ENCODE measurements around the gene OTUD5. TPM values are rescaled to one million over a fixed set of nuclear protein-coding genes. Genes with fewer than 3 reads are reported as not detected.

OTUD5 gene
- total RNA-seq, 1 donor from 2014 or later, result 16.2 TPM

- Histone ChIP-seq H3K36me3 (ENCODE audit: control insufficient read depth in 3 of 3, insufficient read depth in 3 of 3, low read length in 3 of 3) (peaks cover 8 to 16% (median 14%) of the 10 kb centered on the region in 3 donors), H3K27ac (ENCODE audit: low read depth, low read length) (no peak overlapping the region), H3K27me3 (ENCODE audit: control insufficient read depth in 3 of 3, insufficient read depth in 3 of 3, low read length in 3 of 3) (no peaks in the 10 kb centered on the region), H3K4me3 (ENCODE audit: low read length in 3 of 3) (no peak overlapping the region), H3K4me1 (ENCODE audit: control insufficient read depth in 3 of 3, insufficient read depth in 3 of 3, low read length in 3 of 3) (peaks cover 0 to 5% (median 4%) of the 10 kb centered on the region in 3 donors), H3K9me3 (ENCODE audit: control insufficient read depth in 3 of 3, low read length in 3 of 3) (no peaks in the 10 kb centered on the region), H3K9ac (ENCODE audit: low read depth in 1 of 3, low read length in 3 of 3) (no peak overlapping the region)
Observed at GRCh38 chrX:48975041-48975440, 17.6 kb upstream of the OTUD5 start.

- H3K4me3 ChIP-seq (ENCODE audit: low read length in 3 of 3), result no peak overlapping the region
- peaks cover 0 to 5% (median 4%) of the 10 kb centered on the region in 3 donors for H3K4me1 ChIP-seq (ENCODE audit: control insufficient read depth in 3 of 3, insufficient read depth in 3 of 3, low read length in 3 of 3)
- H3K27ac ChIP-seq (ENCODE audit: low read depth, low read length), result no peak overlapping the region
- no peak overlapping the region for H3K9ac ChIP-seq (ENCODE audit: low read depth in 1 of 3, low read length in 3 of 3)
- H3K36me3 ChIP-seq (ENCODE audit: control insufficient read depth in 3 of 3, insufficient read depth in 3 of 3, low read length in 3 of 3), result peaks cover 8 to 16% (median 14%) of the 10 kb centered on the region in 3 donors
- H3K9me3 ChIP-seq (ENCODE audit: control insufficient read depth in 3 of 3, low read length in 3 of 3), result no peaks in the 10 kb centered on the region
- H3K27me3 ChIP-seq (ENCODE audit: control insufficient read depth in 3 of 3, insufficient read depth in 3 of 3, low read length in 3 of 3), result no peaks in the 10 kb centered on the region
Observed at GRCh38 chrX:48974574-48974973, 17.2 kb upstream of the OTUD5 start.

GRCh38 chrX:48974033-48974432 is 16.6 kb upstream of the OTUD5 start:
- H3K9me3 ChIP-seq (ENCODE audit: control insufficient read depth in 3 of 3, low read length in 3 of 3), result no peaks in the 10 kb centered on the region
- no peak overlapping the region for H3K27ac ChIP-seq (ENCODE audit: low read depth, low read length)
- no peak overlapping the region for H3K4me3 ChIP-seq (ENCODE audit: low read length in 3 of 3)
- peaks cover 0 to 5% (median 4%) of the 10 kb centered on the region in 3 donors for H3K4me1 ChIP-seq (ENCODE audit: control insufficient read depth in 3 of 3, insufficient read depth in 3 of 3, low read length in 3 of 3)
- H3K9ac ChIP-seq (ENCODE audit: low read depth in 1 of 3, low read length in 3 of 3), result no peak overlapping the region
- H3K27me3 ChIP-seq (ENCODE audit: control insufficient read depth in 3 of 3, insufficient read depth in 3 of 3, low read length in 3 of 3), result no peaks in the 10 kb centered on the region
- peaks cover 8 to 16% (median 14%) of the 10 kb centered on the region in 3 donors for H3K36me3 ChIP-seq (ENCODE audit: control insufficient read depth in 3 of 3, insufficient read depth in 3 of 3, low read length in 3 of 3)

- Histone ChIP-seq H3K27me3 (ENCODE audit: control insufficient read depth in 3 of 3, insufficient read depth in 3 of 3, low read length in 3 of 3) (no peaks in the 10 kb centered on the region), H3K27ac (ENCODE audit: low read depth, low read length) (peak overlapping the region; percentile 30), H3K4me3 (ENCODE audit: low read length in 3 of 3) (peak overlapping the region; percentile 13 to 38 (median 17)), H3K4me1 (ENCODE audit: control insufficient read depth in 3 of 3, insufficient read depth in 3 of 3, low read length in 3 of 3) (peaks cover 0 to 5% (median 4%) of the 10 kb centered on the region in 3 donors), H3K9ac (ENCODE audit: low read depth in 1 of 3, low read length in 3 of 3) (peak overlapping the region in 2 of 3 donors; percentile 40 to 50), H3K36me3 (ENCODE audit: control insufficient read depth in 3 of 3, insufficient read depth in 3 of 3, low read length in 3 of 3) (peaks cover 8 to 16% (median 14%) of the 10 kb centered on the region in 3 donors), H3K9me3 (ENCODE audit: control insufficient read depth in 3 of 3, low read length in 3 of 3) (no peaks in the 10 kb centered on the region)
Observed at GRCh38 chrX:48972220-48973164, 15.1 kb upstream of the OTUD5 start.

- H3K4me3 ChIP-seq (ENCODE audit: low read length in 3 of 3), result peak within 1 kb of the TSS; percentile 13 to 38 (median 17)
- no peaks in the 10 kb centered on the region for H3K27me3 ChIP-seq (ENCODE audit: control insufficient read depth in 3 of 3, insufficient read depth in 3 of 3, low read length in 3 of 3)
- H3K27ac ChIP-seq (ENCODE audit: low read depth, low read length), result peak within 1 kb of the TSS; percentile 30
- peaks cover 0 to 5% (median 4%) of the 10 kb centered on the region in 3 donors for H3K4me1 ChIP-seq (ENCODE audit: control insufficient read depth in 3 of 3, insufficient read depth in 3 of 3, low read length in 3 of 3)
- peak within 1 kb of the TSS in 2 of 3 donors; percentile 40 to 50 for H3K9ac ChIP-seq (ENCODE audit: low read depth in 1 of 3, low read length in 3 of 3)
- no peaks in the 10 kb centered on the region for H3K9me3 ChIP-seq (ENCODE audit: control insufficient read depth in 3 of 3, low read length in 3 of 3)
- peaks cover 8 to 16% (median 14%) of the 10 kb centered on the region in 3 donors for H3K36me3 ChIP-seq (ENCODE audit: control insufficient read depth in 3 of 3, insufficient read depth in 3 of 3, low read length in 3 of 3)
Observed at GRCh38 chrX:48971249-48972219, 14.1 kb upstream of the OTUD5 start, which contains the start of gene KCND1. Gene KCND1, minus strand, starts transcription at chrX:48971844. Its CDS starts 1,573 bp downstream, at chrX:48970271.

GRCh38 chrX:48969471-48969870 is 12.1 kb upstream of the OTUD5 start:
- Histone ChIP-seq H3K27me3 (ENCODE audit: control insufficient read depth in 3 of 3, insufficient read depth in 3 of 3, low read length in 3 of 3) (no peaks in the 10 kb centered on the region), H3K4me3 (ENCODE audit: low read length in 3 of 3) (no peak overlapping the region), H3K9ac (ENCODE audit: low read depth in 1 of 3, low read length in 3 of 3) (no peak overlapping the region)

GRCh38 chrX:48968377-48968776 is 11.0 kb upstream of the OTUD5 start:
- Histone ChIP-seq H3K4me1 (ENCODE audit: control insufficient read depth in 3 of 3, insufficient read depth in 3 of 3, low read length in 3 of 3) (peaks cover 0 to 5% (median 4%) of the 10 kb centered on the region in 3 donors), H3K4me3 (ENCODE audit: low read length in 3 of 3) (no peak overlapping the region), H3K9ac (ENCODE audit: low read depth in 1 of 3, low read length in 3 of 3) (no peak overlapping the region), H3K27ac (ENCODE audit: low read depth, low read length) (no peak overlapping the region), H3K9me3 (ENCODE audit: control insufficient read depth in 3 of 3, low read length in 3 of 3) (no peaks in the 10 kb centered on the region), H3K36me3 (ENCODE audit: control insufficient read depth in 3 of 3, insufficient read depth in 3 of 3, low read length in 3 of 3) (no peaks in the 10 kb centered on the region), H3K27me3 (ENCODE audit: control insufficient read depth in 3 of 3, insufficient read depth in 3 of 3, low read length in 3 of 3) (no peaks in the 10 kb centered on the region)

More at GRCh38 chrX:48969471-48969870, 12.1 kb upstream of the OTUD5 start:
- Histone ChIP-seq H3K9me3 (ENCODE audit: control insufficient read depth in 3 of 3, low read length in 3 of 3) (no peaks in the 10 kb centered on the region), H3K36me3 (ENCODE audit: control insufficient read depth in 3 of 3, insufficient read depth in 3 of 3, low read length in 3 of 3) (peaks cover 0 to 5% (median under 1%) of the 10 kb centered on the region in 3 donors), H3K27ac (ENCODE audit: low read depth, low read length) (no peak overlapping the region), H3K4me1 (ENCODE audit: control insufficient read depth in 3 of 3, insufficient read depth in 3 of 3, low read length in 3 of 3) (peaks cover 0 to 5% (median 4%) of the 10 kb centered on the region in 3 donors)

- Histone ChIP-seq H3K4me1 (ENCODE audit: control insufficient read depth in 3 of 3, insufficient read depth in 3 of 3, low read length in 3 of 3) (peaks cover 0 to 1% (median under 1%) of the 10 kb centered on the region in 3 donors), H3K9ac (ENCODE audit: low read depth in 1 of 3, low read length in 3 of 3) (no peak overlapping the region), H3K4me3 (ENCODE audit: low read length in 3 of 3) (no peak overlapping the region), H3K27ac (ENCODE audit: low read depth, low read length) (no peak overlapping the region), H3K36me3 (ENCODE audit: control insufficient read depth in 3 of 3, insufficient read depth in 3 of 3, low read length in 3 of 3) (no peaks in the 10 kb centered on the region), H3K9me3 (ENCODE audit: control insufficient read depth in 3 of 3, low read length in 3 of 3) (no peaks in the 10 kb centered on the region), H3K27me3 (ENCODE audit: control insufficient read depth in 3 of 3, insufficient read depth in 3 of 3, low read length in 3 of 3) (no peaks in the 10 kb centered on the region)
Observed at GRCh38 chrX:48966796-48967579, 9.6 kb upstream of the OTUD5 start.

- H3K9ac ChIP-seq (ENCODE audit: low read depth in 1 of 3, low read length in 3 of 3), result no peak overlapping the region
- no peaks in the 10 kb centered on the region for H3K36me3 ChIP-seq (ENCODE audit: control insufficient read depth in 3 of 3, insufficient read depth in 3 of 3, low read length in 3 of 3)
- H3K9me3 ChIP-seq (ENCODE audit: control insufficient read depth in 3 of 3, low read length in 3 of 3), result no peaks in the 10 kb centered on the region
- H3K27ac ChIP-seq (ENCODE audit: low read depth, low read length), result no peak overlapping the region
- no peak overlapping the region for H3K4me3 ChIP-seq (ENCODE audit: low read length in 3 of 3)
- no peaks in the 10 kb centered on the region for H3K4me1 ChIP-seq (ENCODE audit: control insufficient read depth in 3 of 3, insufficient read depth in 3 of 3, low read length in 3 of 3)
- H3K27me3 ChIP-seq (ENCODE audit: control insufficient read depth in 3 of 3, insufficient read depth in 3 of 3, low read length in 3 of 3), result no peaks in the 10 kb centered on the region
Observed at GRCh38 chrX:48965959-48966358, 8.6 kb upstream of the OTUD5 start.
